Thyroid gland (tissue), 4 donors: ENCODE data around the gene CAMTA1. TPM values are rescaled to one million over a fixed set of nuclear protein-coding genes. Genes with fewer than 3 reads are reported as not detected.
"Not testable (repeated sequence)": the region's sequence is repeated elsewhere in the genome, so short reads cannot be mapped to it uniquely, and the experiment has no call there.

Experiments used
- DNase-seq, 2 donors: peaks; one replicate each; pipeline ENCODE4 v3.0.0-alpha.2; 2019
- H3K27ac ChIP-seq, 3 donors: fragments of 200-600 bp; sonication (generic); 1 replicate in 2 of 3; 2 replicates in 1 of 3; pipeline ENCODE4 v1.5.1; 2016 to 2019; ENCODE audit warnings: mild to moderate bottlenecking in 1 of 3, moderate library complexity in 1 of 3
- H3K27me3 ChIP-seq: fragments of 200-600 bp; sonication (generic); one replicate; pipeline ENCODE4 v1.5.1; 2019
- H3K36me3 ChIP-seq, 2 donors: fragments of 200-600 bp; sonication (generic); one replicate each; pipeline ENCODE4 v1.5.1; 2016 to 2019
- H3K4me1 ChIP-seq, 2 donors: fragments of 200-600 bp; sonication (generic); one replicate each; pipeline ENCODE4 v1.5.1; 2017 to 2019
- H3K4me3 ChIP-seq, 3 donors: fragments of 200-600 bp; sonication (generic); replicated peaks in 1 of 3; 1 replicate in 2 of 3; 2 replicates in 1 of 3; pipeline ENCODE4 v1.5.1; 2016; ENCODE audit warnings: mild to moderate bottlenecking in 1 of 3
- H3K9me3 ChIP-seq: fragments of 200-600 bp; sonication (generic); one replicate; pipeline ENCODE4 v1.5.1; 2017
- CTCF ChIP-seq, 6 experiments: fragments of 200-600 bp in 3 of 6; fragments of 450-650 bp in 3 of 6; sonication (generic) in 3 of 6; IDR thresholded peaks; one replicate each; pipeline ENCODE4 v1.5.1; 2016 to 2019; ENCODE audit warnings: antibody characterized with exemption in 6 of 6, mild to moderate bottlenecking in 2 of 6, inconsistent platforms in 1 of 6, moderate library complexity in 1 of 6
- POLR2A ChIP-seq, 2 donors: fragments of 450-650 bp; IDR thresholded peaks; one replicate each; pipeline ENCODE4 v1.6.1; 2017; ENCODE audit warnings: antibody characterized with exemption in 2 of 2, mild to moderate bottlenecking in 2 of 2, moderate library complexity in 1 of 2
- WGBS, 2 donors: methylation state at CpG; one replicate each; pipeline ENCODE4 v1.1.5; 2017; 5-methylcytosine and 5-hydroxymethylcytosine counted together
- intact Hi-C: fragments of 100-400 bp; cut with DNase I; formaldehyde crosslinking; loops from one replicate; pipeline ENCODE4 v1.15.1; 2023
- total RNA-seq, 4 donors: library from RNA; depleted of rRNA; stranded (reverse); fragments of >200 nt; gene quantifications; one replicate each; pipeline ENCODE4 v1.2.3, GENCODE V29; 2016

CAMTA1 gene
- total RNA-seq, 4 donors from 2014 or later, result 63.9 to 124 (median 101) TPM

DNA sequence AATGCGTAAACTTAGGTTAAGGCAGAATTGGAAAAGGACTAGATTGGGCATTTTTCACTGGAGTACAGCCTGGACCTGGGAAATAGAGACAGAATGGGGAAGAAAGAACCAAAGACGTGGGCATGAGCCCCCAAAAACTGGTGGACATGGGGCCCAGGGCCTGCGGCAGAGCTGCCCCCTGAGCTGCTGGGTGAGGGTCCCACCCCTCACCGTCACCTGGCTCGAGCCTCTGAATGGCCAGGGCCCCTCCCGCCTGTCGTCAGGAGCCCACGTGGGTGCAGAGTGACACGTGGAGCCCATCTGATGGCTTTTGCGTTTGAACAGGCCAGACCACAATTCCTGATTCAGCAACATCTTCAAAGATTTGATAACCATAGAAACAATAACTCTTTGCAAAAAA, 624.9 kb downstream of the CAMTA1 start:
- WGBS, 2 donors, result 61 to 67% methylated on average over 10 of the region's 10 CpGs
- Histone ChIP-seq H3K36me3 (no peaks in the 10 kb centered on the region), H3K27me3 (no peaks in the 10 kb centered on the region), H3K9me3 (no peaks in the 10 kb centered on the region), H3K4me1 (no peaks in the 10 kb centered on the region), H3K27ac (no peak overlapping the region), H3K4me3 (no peak overlapping the region)
- no peak for TF ChIP-seq CTCF (IDR thresholded peaks at IDR 0.05)
- DNase-seq, result no peak
- intact Hi-C loops, result no loop called here

DNA sequence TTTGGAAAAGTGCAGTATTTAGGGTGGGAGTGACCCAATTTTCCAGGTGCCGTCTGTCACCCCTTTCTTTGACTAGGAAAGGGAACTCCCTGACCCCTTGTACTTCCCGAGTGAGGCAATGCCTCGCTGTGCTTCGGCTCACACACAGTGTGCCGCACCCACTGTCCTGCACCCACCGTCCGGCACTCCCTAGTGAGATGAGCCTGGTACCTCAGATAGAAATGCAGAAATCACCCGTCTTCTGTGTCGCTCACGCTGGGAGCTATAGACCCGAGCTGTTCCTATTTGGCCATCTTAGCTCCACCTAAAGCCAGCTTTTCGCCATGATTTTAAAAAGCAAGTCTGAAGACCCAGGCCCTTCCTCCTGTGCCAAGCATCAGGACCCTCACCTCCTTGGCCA, 632.4 kb downstream of the CAMTA1 start:
- H3K27me3 ChIP-seq, DNase-seq, H3K4me3 ChIP-seq, H3K9me3 ChIP-seq, H3K36me3 ChIP-seq, H3K27ac ChIP-seq, intact Hi-C loops: not testable (repeated sequence)
- 83 to 94% methylated on average over 12 of the region's 12 CpGs for WGBS, 2 donors
- peaks cover 0 to 14% of the 10 kb centered on the region in 2 donors for H3K4me1 ChIP-seq

- Histone ChIP-seq H3K4me1 (peaks cover 0 to 14% of the 10 kb centered on the region in 2 donors), H3K4me3 (no peak overlapping the region), H3K27me3 (no peaks in the 10 kb centered on the region), H3K9me3 (no peaks in the 10 kb centered on the region), H3K27ac (no peak overlapping the region), H3K36me3 (no peaks in the 10 kb centered on the region)
- no peak for DNase-seq
- intact Hi-C loops, result no loop called here
- TF ChIP-seq POLR2A (IDR thresholded peaks at IDR 0.05) (no peak), CTCF (IDR thresholded peaks at IDR 0.05) (no peak)
- WGBS, 2 donors, result 84 to 86% methylated on average over 10 of the region's 11 CpGs
Measured at GRCh38 chr1:7418442-7419080, 633.3 kb downstream of the CAMTA1 start.

DNA sequence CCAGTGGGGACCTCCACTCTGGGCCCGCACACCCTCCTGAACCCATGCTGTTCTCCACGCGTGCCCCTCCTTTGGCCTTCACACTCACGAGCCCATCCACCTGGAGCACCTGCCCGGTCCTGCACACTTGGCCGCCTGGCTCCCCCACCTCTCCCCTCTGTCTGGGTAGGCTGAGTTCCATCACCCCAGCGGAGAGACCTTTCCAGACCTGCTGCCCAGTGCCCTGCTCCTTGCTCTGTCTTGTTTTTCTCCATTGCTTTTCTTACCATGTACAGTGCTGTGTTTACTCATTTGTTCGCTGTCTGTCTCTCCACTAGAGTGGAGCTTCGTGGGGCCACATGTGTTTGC, 634.8 kb downstream of the CAMTA1 start:
- DNase-seq, result peak; percentile 22 to 60

DNA sequence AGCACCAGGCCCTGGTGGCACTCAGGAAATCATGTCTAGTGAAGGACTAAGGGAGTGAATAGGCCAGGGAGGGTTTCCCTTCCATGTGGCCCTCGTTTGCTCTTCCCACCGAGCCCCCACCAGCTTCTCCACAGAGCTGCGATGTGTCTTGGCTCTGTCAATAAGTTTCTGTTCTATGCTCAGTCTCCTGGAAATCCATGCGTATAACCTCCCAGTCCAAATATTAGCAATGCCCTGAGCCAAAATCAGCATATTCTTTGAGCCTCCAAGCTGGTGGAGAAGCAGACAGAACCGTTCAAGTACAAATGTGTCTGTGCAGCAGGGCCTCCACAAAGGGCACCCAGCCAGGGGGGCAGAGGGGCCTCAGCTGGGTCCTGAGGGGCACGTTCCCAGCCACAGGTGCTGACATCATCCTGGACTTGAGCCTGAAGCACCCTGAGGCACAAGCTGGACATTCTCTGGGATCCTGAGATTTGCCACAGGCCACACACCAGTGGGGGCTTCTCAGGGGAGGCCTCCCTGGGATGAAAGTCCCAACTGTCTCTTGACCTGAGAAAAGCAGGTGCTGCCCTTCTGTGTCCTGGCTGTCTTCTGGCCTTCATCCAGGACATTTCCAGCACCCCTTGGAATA, 635.3 kb downstream of the CAMTA1 start:
- peak; percentile 26 to 42 for DNase-seq
- intact Hi-C loops, result no loop called here
- 28 to 57% methylated on average over 5 to 6 of the region's 6 CpGs for WGBS, 2 donors

More for the DNA sequence above, 634.8 kb downstream of the CAMTA1 start:
- peak in 1 of 6 experiments; percentile 35 for TF ChIP-seq CTCF (IDR thresholded peaks at IDR 0.05)
- TF ChIP-seq POLR2A (IDR thresholded peaks at IDR 0.05), result no peak
- no peaks in the 10 kb centered on the region for H3K36me3 ChIP-seq
- peak overlapping the region in 2 of 3 donors; percentile 40 to 51 for H3K27ac ChIP-seq
- WGBS, 2 donors, result 44 to 50% methylated on average over 9 of the region's 9 CpGs
- peaks cover 0 to 14% of the 10 kb centered on the region in 2 donors for H3K4me1 ChIP-seq
- no peak overlapping the region for H3K4me3 ChIP-seq
- no peaks in the 10 kb centered on the region for H3K27me3 ChIP-seq
- no peaks in the 10 kb centered on the region for H3K9me3 ChIP-seq
- intact Hi-C loops, result no loop called here

More for the DNA sequence above, 635.3 kb downstream of the CAMTA1 start:
- Histone ChIP-seq H3K36me3 (no peaks in the 10 kb centered on the region), H3K27me3 (no peaks in the 10 kb centered on the region), H3K27ac (peak overlapping the region in 2 of 3 donors; percentile 40 to 51), H3K4me1 (peaks cover 0 to 14% of the 10 kb centered on the region in 2 donors), H3K4me3 (no peak overlapping the region), H3K9me3 (no peaks in the 10 kb centered on the region)
- TF ChIP-seq POLR2A (IDR thresholded peaks at IDR 0.05) (no peak), CTCF (IDR thresholded peaks at IDR 0.05) (no peak)
